Kidney (tissue), 14 donors: ENCODE results near the gene SHQ1. TPM values are rescaled to one million over a fixed set of nuclear protein-coding genes. Genes with fewer than 3 reads are reported as not detected.
A peak's percentile ranks its signal among the peaks of the same experiment; 100 is the strongest.

Experiments
- DNase-seq, 5 donors: peaks; one replicate each; pipeline ENCODE4 v3.0.0-alpha.2; 2013 to 2020
- FAIRE-seq: peaks from 2 replicates; lab custom pipeline; 2012; peaks lifted over from hg19 to GRCh38; lab: Jason Lieb, UNC
- H3K27ac ChIP-seq, 2 donors: one replicate each; pipeline ENCODE4 v1.7.0; 2013; ENCODE audit warnings: low read depth in 2 of 2, low read length in 2 of 2, inconsistent platforms in 1 of 2
- H3K27me3 ChIP-seq: one replicate; pipeline ENCODE4 v1.7.1; 2013; ENCODE audit warnings: low read length, inconsistent platforms; ENCODE audit not compliant: control insufficient read depth, insufficient read depth
- H3K36me3 ChIP-seq, 3 donors: one replicate each; pipeline versions ENCODE4 v1.7.0 to v1.7.1; 2013; ENCODE audit warnings: low read length in 3 of 3, control low read depth in 1 of 3, inconsistent platforms in 1 of 3; ENCODE audit not compliant: insufficient read depth in 3 of 3, control insufficient read depth in 2 of 3
- H3K4me1 ChIP-seq, 3 donors: one replicate each; pipeline versions ENCODE4 v1.7.0 to v1.7.1; 2013; ENCODE audit warnings: low read length in 3 of 3, inconsistent platforms in 1 of 3, low read depth in 1 of 3; ENCODE audit not compliant: control insufficient read depth in 2 of 3, insufficient read depth in 2 of 3
- H3K4me3 ChIP-seq, 3 donors: one replicate each; pipeline versions ENCODE4 v1.7.0 to v1.8.1; 2013; ENCODE audit warnings: low read length in 3 of 3, control low read depth in 1 of 3, inconsistent platforms in 1 of 3
- H3K9ac ChIP-seq, 3 donors: one replicate each; pipeline versions ENCODE4 v1.7.0 to v1.7.1; 2013; ENCODE audit warnings: low read length in 3 of 3, control low read depth in 1 of 3, inconsistent platforms in 1 of 3
- H3K9me3 ChIP-seq, 3 donors: one replicate each; pipeline versions ENCODE4 v1.7.0 to v1.7.1; 2013; ENCODE audit warnings: low read length in 3 of 3, control low read depth in 1 of 3, inconsistent platforms in 1 of 3; ENCODE audit not compliant: control insufficient read depth in 2 of 3, insufficient read depth in 1 of 3
- intact Hi-C: fragments of 100-400 bp; cut with DNase I; formaldehyde crosslinking; loops from one replicate; pipeline ENCODE4 v1.11.1; 2022
- polyA plus RNA-seq: library from polyadenylated mRNA; stranded (reverse); fragments of 350-450 nt; fragmentation: Illumina TruSeq; extraction: RNeasy Lipid Tissue Mini Kit (QIAGEN cat#74804); gene quantifications from one replicate; pipeline ENCODE4 v1.2.3, GENCODE V29; 2014; ENCODE audit warnings: low read depth, low replicate concordance; ENCODE audit not compliant: insufficient read depth
- total RNA-seq: library from RNA; stranded (reverse); fragmentation: NEBNext Ultra II Directional; extraction: Animal tissue kit (Norgen Biotek cat#: 25700); gene quantifications from one replicate; pipeline ENCODE4 v1.2.1, GENCODE V29; 2021
- TF ChIP-seq, protein P1 (sequence below): IDR thresholded peaks from 3 replicates; pipeline ENCODE4 v1.5.1; 2012; ENCODE audit warnings: mild to moderate bottlenecking, moderate library complexity, borderline replicate concordance; ENCODE audit not compliant: insufficient read depth; ENCODE audit errors: extremely low read depth
- donor health status: control.
- donor health status: control.
- donor health status: control.
- donor health status: control.
- donor health status: control.
- donor health status: DM: yes; HTN: yes; CAD: no.
- donor health status: Normal renal cell carcinoma (clear cell type).

Gene SHQ1
- total and polyA plus RNA-seq, 2 donors from 2014 or later = 8.1 to 23.1 TPM

DNA sequence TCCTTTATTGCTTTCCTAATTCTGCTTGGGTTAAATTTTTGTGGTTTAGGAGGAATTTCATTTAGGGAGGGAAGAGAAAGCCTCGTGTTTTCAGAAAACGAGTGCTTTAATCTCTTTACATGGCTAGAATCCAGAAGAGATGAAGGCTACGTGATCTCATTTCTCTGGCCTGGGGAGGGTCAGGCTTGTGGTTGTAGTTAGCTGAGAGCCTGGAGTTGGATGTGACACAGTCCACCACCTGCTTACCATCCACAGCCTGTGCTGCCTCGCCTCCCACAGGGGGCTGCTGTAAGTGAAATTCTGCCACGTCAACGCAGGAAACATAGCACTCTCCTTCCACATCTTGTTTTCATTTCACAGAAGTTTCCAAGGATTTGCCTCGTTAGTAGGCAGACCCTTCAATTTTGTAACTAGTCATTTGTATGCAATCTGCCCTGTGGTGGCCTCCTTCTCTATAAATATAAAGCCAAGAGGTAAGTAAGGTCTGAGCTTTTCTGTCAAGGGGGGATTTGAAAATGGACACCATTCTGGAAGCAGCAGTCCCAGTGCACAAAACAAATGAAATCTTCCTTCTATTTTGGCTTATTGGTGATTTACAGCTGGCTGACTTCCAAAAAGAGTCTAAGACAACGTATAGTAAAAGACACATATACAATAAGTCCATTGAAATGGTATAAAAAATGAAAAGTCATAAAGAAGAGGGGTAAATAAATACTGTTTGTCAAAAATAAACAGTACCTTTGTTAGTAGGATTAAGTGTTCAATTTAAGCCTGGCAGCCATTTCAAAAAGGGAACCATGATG lies 43.0 kb upstream of the SHQ1 start:
- Histone ChIP-seq H3K4me3 (no peak overlapping the region), H3K9me3 (no peaks in the 10 kb centered on the region), H3K9ac (no peak overlapping the region), H3K27ac (peak overlapping the region in 1 of 2 donors; percentile 10), H3K36me3 (no peaks in the 10 kb centered on the region), H3K27me3 (no peaks in the 10 kb centered on the region), H3K4me1 (peaks cover 7 to 12% (median 11%) of the 10 kb centered on the region in 3 donors)
- DNase-seq = peak in 3 of 5 donors; percentile 48 to 89 (median 76)
- intact Hi-C loops = no loop called here
- TF ChIP-seq, protein P1, sequence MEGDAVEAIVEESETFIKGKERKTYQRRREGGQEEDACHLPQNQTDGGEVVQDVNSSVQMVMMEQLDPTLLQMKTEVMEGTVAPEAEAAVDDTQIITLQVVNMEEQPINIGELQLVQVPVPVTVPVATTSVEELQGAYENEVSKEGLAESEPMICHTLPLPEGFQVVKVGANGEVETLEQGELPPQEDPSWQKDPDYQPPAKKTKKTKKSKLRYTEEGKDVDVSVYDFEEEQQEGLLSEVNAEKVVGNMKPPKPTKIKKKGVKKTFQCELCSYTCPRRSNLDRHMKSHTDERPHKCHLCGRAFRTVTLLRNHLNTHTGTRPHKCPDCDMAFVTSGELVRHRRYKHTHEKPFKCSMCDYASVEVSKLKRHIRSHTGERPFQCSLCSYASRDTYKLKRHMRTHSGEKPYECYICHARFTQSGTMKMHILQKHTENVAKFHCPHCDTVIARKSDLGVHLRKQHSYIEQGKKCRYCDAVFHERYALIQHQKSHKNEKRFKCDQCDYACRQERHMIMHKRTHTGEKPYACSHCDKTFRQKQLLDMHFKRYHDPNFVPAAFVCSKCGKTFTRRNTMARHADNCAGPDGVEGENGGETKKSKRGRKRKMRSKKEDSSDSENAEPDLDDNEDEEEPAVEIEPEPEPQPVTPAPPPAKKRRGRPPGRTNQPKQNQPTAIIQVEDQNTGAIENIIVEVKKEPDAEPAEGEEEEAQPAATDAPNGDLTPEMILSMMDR = no peak
- FAIRE-seq = no peak

DNA sequence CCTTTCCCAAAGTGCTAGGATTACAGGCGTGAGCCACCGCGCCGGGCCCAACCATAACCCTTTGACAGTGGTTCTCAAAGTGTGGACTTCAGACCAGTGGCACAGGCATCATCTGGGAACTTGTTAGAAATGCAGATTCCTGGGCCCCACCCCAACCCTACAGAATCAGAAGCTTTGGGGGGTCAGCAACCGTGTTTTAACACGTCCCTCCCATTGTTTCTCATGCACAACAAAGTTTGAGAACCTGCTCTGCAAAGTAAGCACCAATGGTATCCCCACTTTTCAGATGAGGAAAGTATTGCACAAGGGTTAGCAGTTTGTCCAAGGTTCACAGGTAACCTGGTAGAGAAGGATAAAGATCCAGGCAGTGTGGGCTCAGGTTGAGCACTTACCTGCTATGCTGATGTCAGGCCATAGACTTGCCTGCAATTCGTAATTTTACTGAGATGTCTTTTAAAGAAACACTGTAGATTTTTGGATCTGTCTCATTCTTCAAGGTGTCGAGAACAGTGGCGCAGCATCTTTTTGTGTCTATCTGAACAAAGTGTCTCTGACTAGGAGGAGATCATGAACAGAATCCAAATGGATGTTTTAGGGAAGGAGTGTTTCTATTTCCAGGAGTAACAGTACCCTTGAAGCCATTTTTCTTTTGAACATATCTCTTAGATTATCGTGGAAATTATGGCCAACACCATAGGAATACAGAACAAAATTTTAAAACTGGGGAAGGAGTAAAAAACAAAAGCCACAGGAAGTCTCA lies 42.1 kb upstream of the SHQ1 start:
- Histone ChIP-seq H3K27ac (peak overlapping the region in 1 of 2 donors; percentile 28), H3K9me3 (no peaks in the 10 kb centered on the region), H3K4me3 (no peak overlapping the region), H3K4me1 (peaks cover 7 to 12% (median 11%) of the 10 kb centered on the region in 3 donors), H3K36me3 (no peaks in the 10 kb centered on the region), H3K9ac (no peak overlapping the region), H3K27me3 (no peaks in the 10 kb centered on the region)
- no peak for DNase-seq
- FAIRE-seq = no peak
- intact Hi-C loops = no loop called here
- TF ChIP-seq, protein P1 = no peak

DNA sequence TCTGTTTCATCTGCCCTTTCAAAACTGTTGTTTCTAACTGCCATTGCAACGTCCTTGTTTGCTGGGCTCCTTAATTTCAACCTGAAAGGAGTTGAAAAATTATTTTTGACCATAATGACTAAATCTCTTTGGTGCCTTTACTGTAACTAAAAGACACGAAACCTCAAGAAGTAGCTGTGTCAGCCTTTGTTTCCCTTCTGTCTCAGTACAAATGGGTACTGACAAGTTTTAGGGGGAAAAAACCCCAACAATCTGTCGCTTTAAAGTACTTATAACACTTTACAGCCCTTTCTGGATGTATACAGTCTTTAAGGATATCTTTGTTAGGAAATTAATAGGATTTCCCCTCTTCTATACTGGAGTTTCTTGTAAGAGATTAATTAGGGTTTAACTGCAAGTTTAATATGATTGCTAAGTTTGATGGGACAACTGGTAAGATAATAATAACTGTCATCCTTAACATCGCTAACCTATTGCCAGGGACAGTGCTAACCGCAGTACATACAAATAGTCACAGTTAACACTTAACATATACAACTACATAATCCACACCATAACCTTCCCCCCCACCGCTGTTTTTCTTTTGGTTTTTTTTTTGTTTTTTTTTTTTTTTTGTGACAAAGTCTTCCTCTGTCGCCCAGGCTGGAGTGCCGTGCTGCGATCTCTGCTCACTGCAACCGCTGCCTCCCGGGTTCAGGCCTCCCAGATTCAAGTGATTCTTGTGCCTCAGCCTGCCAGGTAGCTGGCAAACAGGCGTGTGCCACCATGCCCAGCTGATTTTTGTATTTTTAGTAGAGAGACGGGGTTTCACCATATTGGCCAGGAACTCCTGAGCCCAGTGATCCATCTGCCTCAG lies 41.3 kb upstream of the SHQ1 start:
- Histone ChIP-seq H3K36me3 (no peaks in the 10 kb centered on the region), H3K27ac (no peak overlapping the region), H3K9ac (no peak overlapping the region), H3K27me3 (no peaks in the 10 kb centered on the region), H3K4me3 (peak overlapping the region in 1 of 3 donors; percentile 63), H3K4me1 (peaks cover 7 to 12% (median 11%) of the 10 kb centered on the region in 3 donors), H3K9me3 (no peaks in the 10 kb centered on the region)
- FAIRE-seq (no peak), DNase-seq (no peak)
- intact Hi-C loops = no loop called here
- TF ChIP-seq, protein P1 = no peak
